GM21786 (cell line): ENCODE measurements around the gene ADAMTS2.

Experiments used
- ATAC-seq: cut with Tn5 transposase; IDR thresholded peaks from one replicate; pipeline ENCODE4 v1.9.1; 2021; ENCODE audit not compliant: unreplicated experiment

ADAMTS2 gene

GRCh38 chr5:179149278-179149677 lies 196.0 kb downstream of the ADAMTS2 start:
- ATAC-seq = no peak

- ATAC-seq = no peak
Observed at GRCh38 chr5:179148703-179149170, 196.5 kb downstream of the ADAMTS2 start.

GRCh38 chr5:179147991-179148702 lies 197.1 kb downstream of the ADAMTS2 start:
- no peak for ATAC-seq

GRCh38 chr5:179146277-179146676 lies 199.0 kb downstream of the ADAMTS2 start:
- ATAC-seq = no peak

GRCh38 chr5:179143446-179143845 lies 201.8 kb downstream of the ADAMTS2 start:
- ATAC-seq = no peak

- ATAC-seq = no peak
Observed at GRCh38 chr5:179142434-179143198, 202.6 kb downstream of the ADAMTS2 start.

- ATAC-seq = no peak
Observed at GRCh38 chr5:179141867-179142266, 203.4 kb downstream of the ADAMTS2 start.

- no peak for ATAC-seq
Observed at GRCh38 chr5:179140293-179140692, 205.0 kb downstream of the ADAMTS2 start.

GRCh38 chr5:179139936-179140235 lies 205.4 kb downstream of the ADAMTS2 start:
- ATAC-seq = no peak

- ATAC-seq = no peak
Observed at GRCh38 chr5:179139111-179139935, 205.9 kb downstream of the ADAMTS2 start.

- no peak for ATAC-seq
Observed at GRCh38 chr5:179138568-179138925, 206.7 kb downstream of the ADAMTS2 start.

- no peak for ATAC-seq
Observed at GRCh38 chr5:179137643-179138567, 207.4 kb downstream of the ADAMTS2 start.

GRCh38 chr5:179137016-179137642 lies 208.1 kb downstream of the ADAMTS2 start:
- ATAC-seq = no peak

GRCh38 chr5:179135441-179136215 lies 209.6 kb downstream of the ADAMTS2 start:
- no peak for ATAC-seq

- ATAC-seq = no peak
Observed at GRCh38 chr5:179135006-179135405, 210.3 kb downstream of the ADAMTS2 start.

- ATAC-seq = no peak
Observed at GRCh38 chr5:179134511-179134910, 210.8 kb downstream of the ADAMTS2 start.

- no peak for ATAC-seq
Observed at GRCh38 chr5:179132586-179133355, 212.5 kb downstream of the ADAMTS2 start.

GRCh38 chr5:179131886-179132585 lies 213.2 kb downstream of the ADAMTS2 start:
- no peak for ATAC-seq
